ENCODE measurements around the gene CLTC. TPM values are rescaled to one million over a fixed set of nuclear protein-coding genes. Genes with fewer than 3 reads are reported as not detected.
A peak's percentile ranks its signal among the peaks of the same experiment; 100 is the strongest.

CLTC gene
- total and polyA plus RNA-seq, 2 of the 4 experiments (the other 2 are of a cell fraction), result 181 to 641 TPM

DNA sequence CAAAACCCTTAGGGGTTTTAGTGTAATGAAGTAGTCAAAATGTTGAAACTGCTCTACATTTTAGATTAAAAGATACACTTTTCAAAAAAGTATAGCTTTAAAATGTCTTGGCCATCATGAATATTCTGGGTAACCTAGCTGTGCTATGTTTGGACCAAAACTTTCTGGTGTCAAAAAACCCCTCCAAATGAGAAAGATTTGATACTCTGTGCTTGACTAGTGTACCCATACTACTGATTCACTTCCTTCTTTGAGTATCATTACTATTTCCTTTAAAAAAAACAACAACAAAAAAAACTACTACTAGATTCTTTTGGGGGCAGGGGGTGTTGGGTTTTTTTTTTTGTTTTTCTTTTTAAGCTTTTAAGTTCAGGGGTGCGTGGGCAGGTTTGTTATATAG is 50.2 kb downstream of the CLTC start:
- H4K91ac ChIP-seq (ENCODE audit: insufficient read depth, low read depth, low read length), result no peak overlapping the region
- intact Hi-C loops (cut with micrococcal nuclease), result no loop called here
- peaks cover 11% of the 10 kb centered on the region; the same call in 1 of the 2 replicates for H4K20me1 ChIP-seq (ENCODE audit: insufficient read depth, low read length)
- H2AFZ ChIP-seq (replicated peaks; ENCODE audit: low read length, poor library complexity), result no peak overlapping the region
- H3K4me3 ChIP-seq (ENCODE audit: insufficient read depth, low read depth, low read length), result no peak overlapping the region
- H3K56ac ChIP-seq (ENCODE audit: extremely low read depth, insufficient read depth, low read length), result no peak overlapping the region
- dilution Hi-C loops (cut with HindIII; ENCODE audit: low sequenced_read_pairs, unreplicated experiment), result no loop called here
- ATAC-seq (ENCODE audit: low read depth) (no peak), DNase-seq (no peak)
- H2BK120ac ChIP-seq (ENCODE audit: low read depth, low read length), result peak overlapping the region; percentile 54; the same call in 1 of the 2 replicates
- H3K9ac ChIP-seq (ENCODE audit: low read depth, low read length), result no peak overlapping the region
- in situ Hi-C loops (cut with MboI; ENCODE audit: low sequenced_read_pairs), result no loop called here
- H3K9me1 ChIP-seq (ENCODE audit: insufficient read depth, low read length), result peaks cover 3% of the 10 kb centered on the region; the same call in 1 of the 2 replicates
- H3K14ac ChIP-seq (replicated peaks; ENCODE audit: low read depth, low read length), result no peak overlapping the region; the same call in 1 of the 2 replicates
- H4K8ac ChIP-seq (ENCODE audit: low read depth in 2 of 2, low read length in 2 of 2), result peak overlapping the region in 1 of 2 experiments; percentile 54; a peak in 2 of 4 replicates
- peaks cover 25 to 42% of the 10 kb centered on the region in 2 experiments for H3K79me1 ChIP-seq (ENCODE audit: low read depth in 1 of 2, low read length in 2 of 2)
- no peak overlapping the region for H2AK9ac ChIP-seq (replicated peaks; ENCODE audit: low read depth, low read length, poor library complexity)
- ChIA-PET POLR2A (ENCODE audit: unreplicated experiment) (interaction anchor here (0.6 kb wide), 1 partner anchor 422 kb away, joined by 3 read pairs; no protein-coding TSS in a partner anchor), CTCF (no interaction called here)
- H3K4me1 ChIP-seq (ENCODE audit: control insufficient read depth, insufficient read depth, low read length), result peaks cover 11% of the 10 kb centered on the region
- H2BK5ac ChIP-seq (ENCODE audit: low read depth, low read length, poor library complexity, severe bottlenecking), result peak overlapping the region; percentile 97
- H3K4me2 ChIP-seq (ENCODE audit: low read depth, low read length), result no peak overlapping the region
- no TSS peak for BruUV-seq (replicated peaks)
- peak overlapping the region; percentile 44; the same call in 1 of the 2 replicates for H2BK20ac ChIP-seq (ENCODE audit: low read depth, low read length)
- 0 out of 2 replicates have a peak overlapping the region, but pooled peaks have one; percentile 84 for H2AK5ac ChIP-seq (ENCODE audit: low read depth, low read length)
- H2BK15ac ChIP-seq (ENCODE audit: low read depth, low read length), result peak overlapping the region; percentile 68; the same call in 1 of the 3 replicates
- H3K23ac ChIP-seq (ENCODE audit: low read depth, low read length), result peak overlapping the region; percentile 29; the same call in 1 of the 2 replicates
- no peak overlapping the region for H3K27ac ChIP-seq (ENCODE audit: insufficient read depth, low read length)
- H3K4ac ChIP-seq (ENCODE audit: low read depth, low read length), result no peak overlapping the region; the same call in 1 of the 2 replicates
- no peaks in the 10 kb centered on the region for H3K9me3 ChIP-seq (ENCODE audit: control insufficient read depth, insufficient read depth, low read length)
- H4K5ac ChIP-seq (ENCODE audit: low read depth, low read length), result no peak overlapping the region
- no CpG with 5 or more reads among the region's 1 CpG for WGBS, 2 experiments (ENCODE audit: extremely low coverage in 2 of 2, insufficient read length in 1 of 2)
- peaks cover 37% of the 10 kb centered on the region for H3K36me3 ChIP-seq (ENCODE audit: control insufficient read depth, insufficient read depth, low read length)
- no peak for TF ChIP-seq POLR2A (IDR thresholded peaks at IDR 0.05; ENCODE audit: low read depth, low read length)
- no peak for TF ChIP-seq RAD21 (IDR thresholded peaks at IDR 0.05; ENCODE audit: low read length)
- no peak for TF ChIP-seq CTCF (conservative IDR thresholded peaks at IDR 0.05; ENCODE audit: low read depth, low read length)
- TF ChIP-seq NFE2L2 (IDR thresholded peaks at IDR 0.05; ENCODE audit: low read depth, low read length), result no peak
- no peak for TF ChIP-seq SMC3 (IDR thresholded peaks at IDR 0.05; ENCODE audit: low read depth, low read length)
- no peak for TF ChIP-seq FOS (IDR thresholded peaks at IDR 0.05; ENCODE audit: low read depth, low read length)
- TF ChIP-seq CEBPB (IDR thresholded peaks at IDR 0.05; ENCODE audit: low read depth, low read length), result no peak
- no peak for TF ChIP-seq USF2 (IDR thresholded peaks at IDR 0.05; ENCODE audit: low read depth, low read length)
- TF ChIP-seq, protein P1, sequence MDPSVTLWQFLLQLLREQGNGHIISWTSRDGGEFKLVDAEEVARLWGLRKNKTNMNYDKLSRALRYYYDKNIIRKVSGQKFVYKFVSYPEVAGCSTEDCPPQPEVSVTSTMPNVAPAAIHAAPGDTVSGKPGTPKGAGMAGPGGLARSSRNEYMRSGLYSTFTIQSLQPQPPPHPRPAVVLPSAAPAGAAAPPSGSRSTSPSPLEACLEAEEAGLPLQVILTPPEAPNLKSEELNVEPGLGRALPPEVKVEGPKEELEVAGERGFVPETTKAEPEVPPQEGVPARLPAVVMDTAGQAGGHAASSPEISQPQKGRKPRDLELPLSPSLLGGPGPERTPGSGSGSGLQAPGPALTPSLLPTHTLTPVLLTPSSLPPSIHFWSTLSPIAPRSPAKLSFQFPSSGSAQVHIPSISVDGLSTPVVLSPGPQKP (IDR thresholded peaks at IDR 0.05; ENCODE audit: borderline replicate concordance, low read depth, low read length), result no peak
- TF ChIP-seq MXI1 (IDR thresholded peaks at IDR 0.05; ENCODE audit: borderline replicate concordance, low read depth, low read length), result no peak
- TF ChIP-seq MAZ (IDR thresholded peaks at IDR 0.05; ENCODE audit: borderline replicate concordance, low read depth, low read length), result no peak
- no peak for TF ChIP-seq CHD1 (IDR thresholded peaks at IDR 0.05; ENCODE audit: low read depth, low read length)
- TF ChIP-seq RCOR1 (IDR thresholded peaks at IDR 0.05; ENCODE audit: insufficient replicate concordance, low read length), result no peak
- H3K27me3 ChIP-seq (ENCODE audit: control insufficient read depth, insufficient read depth, low read length), result no peaks in the 10 kb centered on the region
- H3K18ac ChIP-seq (ENCODE audit: low read depth, low read length), result no peak overlapping the region; the same call in 1 of the 2 replicates
